T-cell (primary cell): ENCODE data around the gene ZCCHC24. TPM values are rescaled to one million over a fixed set of nuclear protein-coding genes. Genes with fewer than 3 reads are reported as not detected.
"Not testable (repeated sequence)": the region's sequence is repeated elsewhere in the genome, so short reads cannot be mapped to it uniquely, and the experiment has no call there.

Experiments
- ATAC-seq, 4 experiments: fragments of 200-7000 bp in 3 of 4; fragments of 150-1000 bp in 1 of 4; cut with Tn5 transposase; replicated peaks in 1 of 4; 1 replicate in 3 of 4; 2 replicates in 1 of 4; pipeline ENCODE4 v1.10.0; 2021; ENCODE audit warnings: moderate library complexity in 3 of 4, mild to moderate bottlenecking in 2 of 4, moderate number of reproducible peaks in 1 of 4
- CTCF ChIA-PET, 2 donors: fragments of 300-600 bp; sonication (Branson Sonifier 250); formaldehyde crosslinking; loops; one replicate each; lab custom pipeline; 2022; ENCODE audit warnings: antibody characterized with exemption in 2 of 2; lab: Charles Lee
- POLR2A ChIA-PET, 2 donors: fragments of 300-600 bp; sonication (Branson Sonifier 250); formaldehyde crosslinking; loops; one replicate each; lab custom pipeline; 2022; ENCODE audit warnings: antibody characterized with exemption in 2 of 2; lab: Charles Lee
- DNase-seq, 35 experiments: peaks; one replicate each; pipeline versions ENCODE4 v3.0.0 to v3.0.0-alpha.2; 2013 to 2023
- H3K27ac ChIP-seq: one replicate; pipeline ENCODE4 v1.5.1; 2013; ENCODE audit warnings: low read length
- H3K27me3 ChIP-seq, 2 experiments: replicated peaks in 1 of 2; 1 replicate in 1 of 2; 2 replicates in 1 of 2; pipeline versions ENCODE4 v1.6.1 to v1.7.0; 2013; ENCODE audit warnings: low read length in 1 of 2, mixed read lengths in 1 of 2; ENCODE audit not compliant: control insufficient read depth in 2 of 2, insufficient read depth in 2 of 2; ENCODE audit errors: extremely low read depth in 1 of 2
- H3K36me3 ChIP-seq, 2 donors: 1 replicate in 1 of 2; 2 replicates in 1 of 2; pipeline versions ENCODE4 v1.6.1 to v1.7.0; 2013; ENCODE audit warnings: low read length in 1 of 2; ENCODE audit not compliant: control insufficient read depth in 2 of 2, insufficient read depth in 1 of 2; ENCODE audit errors: extremely low read depth in 1 of 2
- H3K4me1 ChIP-seq, 2 experiments: 1 replicate in 1 of 2; 2 replicates in 1 of 2; pipeline versions ENCODE4 v1.6.1 to v1.7.0; 2013; ENCODE audit warnings: low read length in 2 of 2, mixed read lengths in 1 of 2; ENCODE audit not compliant: insufficient read depth in 2 of 2, control insufficient read depth in 1 of 2; ENCODE audit errors: extremely low read depth in 1 of 2
- H3K4me3 ChIP-seq, 2 donors: 1 replicate in 1 of 2; 2 replicates in 1 of 2; pipeline versions ENCODE4 v1.5.1 to v1.7.0; 2013; ENCODE audit warnings: mild to moderate bottlenecking in 2 of 2, low read length in 1 of 2, moderate library complexity in 1 of 2; ENCODE audit not compliant: control insufficient read depth in 1 of 2; ENCODE audit errors: extremely low read depth in 1 of 2
- H3K9me3 ChIP-seq: 2 replicates; pipeline ENCODE4 v1.7.0; 2013
- H3K27ac Mint-ChIP-seq, 2 donors: one replicate each; pipeline ENCODE4 v1.8.0; 2020 to 2021; ENCODE audit warnings: mild to moderate bottlenecking in 2 of 2, mixed read lengths in 2 of 2
- H3K27me3 Mint-ChIP-seq, 2 donors: one replicate each; pipeline ENCODE4 v1.8.0; 2021 to 2022; ENCODE audit warnings: mixed read lengths in 2 of 2
- H3K36me3 Mint-ChIP-seq: one replicate; pipeline ENCODE4 v1.8.0; 2021; ENCODE audit warnings: mixed read lengths
- H3K4me1 Mint-ChIP-seq, 3 donors: one replicate each; pipeline ENCODE4 v1.8.0; 2020 to 2022; ENCODE audit warnings: mixed read lengths in 3 of 3, mild to moderate bottlenecking in 1 of 3
- H3K4me3 Mint-ChIP-seq, 3 donors: one replicate each; pipeline ENCODE4 v1.8.0; 2020 to 2022; ENCODE audit warnings: mild to moderate bottlenecking in 3 of 3, mixed read lengths in 3 of 3, moderate library complexity in 3 of 3
- H3K9me3 Mint-ChIP-seq, 3 donors: one replicate each; pipeline ENCODE4 v1.8.0; 2020 to 2022; ENCODE audit warnings: mixed read lengths in 3 of 3
- WGBS: methylation state at CpG from one replicate; pipeline ENCODE4 v1.1.5; 2013; ENCODE audit warnings: missing lambda C conversion rate; ENCODE audit not compliant: insufficient coverage; 5-methylcytosine and 5-hydroxymethylcytosine counted together
- total RNA-seq, 35 experiments: library from RNA in 6 of 35; stranded (reverse) in 6 of 35; fragments of 120-200 nt in 1 of 35; gene quantifications; one replicate each; pipeline versions ENCODE4 v1.2.1 to v1.2.4 and lab custom pipeline; 2013 to 2026

ZCCHC24 gene
- total RNA-seq, 5 donors from 2014 or later (not counting 1 experiment from before 2014, with no cell fraction given): 0.60 to 2.4 (median 1.9) TPM

GRCh38 chr10:79449181-79450146 is 4.0 kb upstream of the ZCCHC24 start:
- no peak for DNase-seq
- no peak overlapping the region for H3K4me3 ChIP-seq
- Mint-ChIP-seq H3K36me3 (no peaks in the 10 kb centered on the region), H3K4me3 (no peak overlapping the region), H3K27ac (peak overlapping the region in 1 of 2 donors; percentile 50), H3K4me1 (peaks cover 10 to 16% (median 11%) of the 10 kb centered on the region in 3 donors), H3K27me3 (peaks cover 0 to 2% of the 10 kb centered on the region in 2 donors), H3K9me3 (no peaks in the 10 kb centered on the region)
- WGBS: 95% methylated on average over 3 of the region's 5 CpGs
- ATAC-seq: no peak
- POLR2A ChIA-PET: no interaction called here
- CTCF ChIA-PET: no interaction called here
- no peak overlapping the region for H3K27ac ChIP-seq
- no peaks in the 10 kb centered on the region for H3K36me3 ChIP-seq
- peaks cover 2 to 16% of the 10 kb centered on the region in 2 experiments for H3K4me1 ChIP-seq
- H3K9me3 ChIP-seq: no peaks in the 10 kb centered on the region
- no peaks in the 10 kb centered on the region for H3K27me3 ChIP-seq

GRCh38 chr10:79448732-79449049 is 3.3 kb upstream of the ZCCHC24 start:
- no peak overlapping the region for H3K4me3 Mint-ChIP-seq
- ChIA-PET CTCF (no interaction called here), POLR2A (no interaction called here)
- Histone ChIP-seq H3K4me3 (no peak overlapping the region), H3K36me3 (no peaks in the 10 kb centered on the region), H3K27ac (no peak overlapping the region), H3K4me1 (peaks cover 10 to 24% of the 10 kb centered on the region in 2 experiments), H3K9me3 (no peaks in the 10 kb centered on the region), H3K27me3 (no peaks in the 10 kb centered on the region)
- 100% methylated on average over 2 of the region's 2 CpGs for WGBS
- no peaks in the 10 kb centered on the region for H3K36me3 Mint-ChIP-seq
- ATAC-seq (no peak), DNase-seq (no peak)
- H3K4me1 Mint-ChIP-seq: peaks cover 18 to 23% (median 19%) of the 10 kb centered on the region in 3 donors
- H3K27ac Mint-ChIP-seq: peak overlapping the region; percentile 23 to 45
- no peaks in the 10 kb centered on the region for H3K9me3 Mint-ChIP-seq
- peaks cover 0 to under 1% of the 10 kb centered on the region in 2 donors for H3K27me3 Mint-ChIP-seq

- CTCF ChIA-PET: interaction anchor here in 1 of 2 donors (0.6 kb wide), 1 partner anchor 251 kb away, joined by 4 read pairs; no protein-coding TSS in a partner anchor
- H3K27ac ChIP-seq: no peak overlapping the region
These were observed 2.7 kb upstream of the ZCCHC24 start for GRCh38 chr10:79447911-79448731.

GRCh38 chr10:79447249-79447648 is 1.8 kb upstream of the ZCCHC24 start:
- H3K4me3 ChIP-seq, H3K27ac ChIP-seq, H3K36me3 Mint-ChIP-seq, POLR2A ChIA-PET, DNase-seq, ATAC-seq, H3K27me3 ChIP-seq, H3K9me3 Mint-ChIP-seq, H3K36me3 ChIP-seq, H3K27me3 Mint-ChIP-seq, H3K9me3 ChIP-seq: not testable (repeated sequence)
- H3K4me1 ChIP-seq: peaks cover 13 to 34% of the 10 kb centered on the region in 2 experiments
- CTCF ChIA-PET: interaction anchor here in 1 of 2 donors (0.6 kb wide), 1 partner anchor 250 kb away, joined by 4 read pairs; no protein-coding TSS in a partner anchor
- Mint-ChIP-seq H3K4me3 (peak overlapping the region; percentile 34 to 83 (median 74)), H3K27ac (peak overlapping the region; percentile 32 to 53), H3K4me1 (peaks cover 24 to 30% (median 27%) of the 10 kb centered on the region in 3 donors)
- WGBS: 92% methylated on average over 4 of the region's 6 CpGs

More at GRCh38 chr10:79447911-79448731, 2.7 kb upstream of the ZCCHC24 start:
- Histone ChIP-seq H3K27me3 (no peaks in the 10 kb centered on the region), H3K4me3 (no peak overlapping the region), H3K9me3 (no peaks in the 10 kb centered on the region), H3K36me3 (no peaks in the 10 kb centered on the region), H3K4me1 (peaks cover 13 to 30% of the 10 kb centered on the region in 2 experiments)
- H3K4me1 Mint-ChIP-seq: peaks cover 22 to 29% (median 25%) of the 10 kb centered on the region in 3 donors
- DNase-seq (no peak), ATAC-seq (no peak)
- peak overlapping the region in 1 of 3 donors; percentile 17 for H3K4me3 Mint-ChIP-seq
- POLR2A ChIA-PET: no interaction called here
- H3K27ac Mint-ChIP-seq: peak overlapping the region in 1 of 2 donors; percentile 23
- H3K9me3 Mint-ChIP-seq: no peaks in the 10 kb centered on the region
- no peaks in the 10 kb centered on the region for H3K36me3 Mint-ChIP-seq
- WGBS: 90% methylated on average over 2 of the region's 5 CpGs
- no peaks in the 10 kb centered on the region for H3K27me3 Mint-ChIP-seq

GRCh38 chr10:79446758-79447084 is 1.3 kb upstream of the ZCCHC24 start:
- peak overlapping the region; percentile 34 to 83 (median 74) for H3K4me3 Mint-ChIP-seq
- no peaks in the 10 kb centered on the region for H3K27me3 ChIP-seq
- WGBS: 72% methylated on average over 16 of the region's 16 CpGs
- peak overlapping the region; percentile 32 to 53 for H3K27ac Mint-ChIP-seq
- H3K4me3 ChIP-seq: peak overlapping the region in 1 of 2 donors; percentile 44
- H3K9me3 Mint-ChIP-seq: no peaks in the 10 kb centered on the region
- no peaks in the 10 kb centered on the region for H3K36me3 ChIP-seq
- ChIA-PET POLR2A (interaction anchor here in 1 of 2 donors (0.6 kb wide), 1 partner anchor 21 kb away, joined by 6 read pairs; no protein-coding TSS in a partner anchor), CTCF (interaction anchor here in 1 of 2 donors (1.1 kb wide), 1 partner anchor 109 kb away, joined by 7 read pairs; no protein-coding TSS in a partner anchor)
- ATAC-seq: no peak
- peaks cover 13 to 34% of the 10 kb centered on the region in 2 experiments for H3K4me1 ChIP-seq
- H3K9me3 ChIP-seq: no peaks in the 10 kb centered on the region
- H3K36me3 Mint-ChIP-seq: no peaks in the 10 kb centered on the region
- no peak overlapping the region for H3K27ac ChIP-seq
- peaks cover 24 to 30% (median 27%) of the 10 kb centered on the region in 3 donors for H3K4me1 Mint-ChIP-seq
- peak in 2 of 35 experiments; percentile 6 to 14 for DNase-seq
- H3K27me3 Mint-ChIP-seq: no peaks in the 10 kb centered on the region
